ENCODE measurements around the gene SARS1.
"Not testable (repeated sequence)": the region's sequence is repeated elsewhere in the genome, so short reads cannot be mapped to it uniquely, and the experiment has no call there.

SARS1 gene

DNA sequence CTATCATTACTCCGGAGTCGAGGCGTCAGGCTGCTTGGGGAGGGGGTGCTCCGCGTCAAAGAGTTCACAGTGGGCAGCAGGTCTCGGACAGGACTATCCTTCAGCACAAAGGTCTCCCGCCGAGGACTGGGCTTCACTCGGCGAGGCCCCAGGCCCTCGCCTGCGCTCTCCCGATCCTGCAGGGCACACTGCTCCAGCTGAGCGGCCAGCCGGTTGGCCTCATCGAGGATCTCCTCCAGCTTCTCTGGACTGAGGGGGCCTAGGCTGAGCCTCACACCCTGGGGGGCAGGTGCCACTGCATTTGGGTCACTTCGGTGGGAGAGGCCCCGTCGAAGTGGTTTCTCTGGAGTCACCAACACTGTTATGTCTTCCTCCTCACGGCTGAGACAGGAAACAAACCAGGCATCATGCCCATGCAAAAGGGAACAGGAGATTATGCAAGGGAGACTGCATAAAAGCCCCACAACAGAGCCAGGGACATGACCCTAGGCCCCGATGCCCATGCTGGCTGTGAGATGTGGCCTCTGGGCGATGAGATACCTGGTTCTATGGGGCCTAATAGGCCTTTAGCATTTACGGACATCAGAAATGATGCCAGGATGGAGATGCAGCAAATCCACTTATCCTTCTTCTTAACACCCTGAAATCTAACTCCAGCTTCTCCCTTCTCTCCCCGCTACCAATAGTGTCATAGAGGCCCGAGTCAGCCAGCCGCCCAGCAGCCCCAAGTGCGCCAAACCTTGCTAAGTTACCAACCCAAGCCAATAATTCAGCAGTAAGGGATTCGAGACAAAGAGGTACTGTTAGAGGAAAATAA is 68.2 kb downstream of the SARS1 start:
- TF ChIP-seq, protein P1, sequence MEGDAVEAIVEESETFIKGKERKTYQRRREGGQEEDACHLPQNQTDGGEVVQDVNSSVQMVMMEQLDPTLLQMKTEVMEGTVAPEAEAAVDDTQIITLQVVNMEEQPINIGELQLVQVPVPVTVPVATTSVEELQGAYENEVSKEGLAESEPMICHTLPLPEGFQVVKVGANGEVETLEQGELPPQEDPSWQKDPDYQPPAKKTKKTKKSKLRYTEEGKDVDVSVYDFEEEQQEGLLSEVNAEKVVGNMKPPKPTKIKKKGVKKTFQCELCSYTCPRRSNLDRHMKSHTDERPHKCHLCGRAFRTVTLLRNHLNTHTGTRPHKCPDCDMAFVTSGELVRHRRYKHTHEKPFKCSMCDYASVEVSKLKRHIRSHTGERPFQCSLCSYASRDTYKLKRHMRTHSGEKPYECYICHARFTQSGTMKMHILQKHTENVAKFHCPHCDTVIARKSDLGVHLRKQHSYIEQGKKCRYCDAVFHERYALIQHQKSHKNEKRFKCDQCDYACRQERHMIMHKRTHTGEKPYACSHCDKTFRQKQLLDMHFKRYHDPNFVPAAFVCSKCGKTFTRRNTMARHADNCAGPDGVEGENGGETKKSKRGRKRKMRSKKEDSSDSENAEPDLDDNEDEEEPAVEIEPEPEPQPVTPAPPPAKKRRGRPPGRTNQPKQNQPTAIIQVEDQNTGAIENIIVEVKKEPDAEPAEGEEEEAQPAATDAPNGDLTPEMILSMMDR (IDR thresholded peaks at IDR 0.05; ENCODE audit: borderline replicate concordance, control extremely low read depth, extremely low read depth, insufficient read depth, missing control alignments), result no peak
- no peak for DNase-seq (ENCODE audit: low spot score)
- in situ Hi-C loops (cut with MboI; ENCODE audit: low sequenced_read_pairs, unreplicated experiment), result loop anchor here (10.0 kb wide), 1 partner anchor 253 kb away; the partner anchor contains the start of gene GPR61

DNA sequence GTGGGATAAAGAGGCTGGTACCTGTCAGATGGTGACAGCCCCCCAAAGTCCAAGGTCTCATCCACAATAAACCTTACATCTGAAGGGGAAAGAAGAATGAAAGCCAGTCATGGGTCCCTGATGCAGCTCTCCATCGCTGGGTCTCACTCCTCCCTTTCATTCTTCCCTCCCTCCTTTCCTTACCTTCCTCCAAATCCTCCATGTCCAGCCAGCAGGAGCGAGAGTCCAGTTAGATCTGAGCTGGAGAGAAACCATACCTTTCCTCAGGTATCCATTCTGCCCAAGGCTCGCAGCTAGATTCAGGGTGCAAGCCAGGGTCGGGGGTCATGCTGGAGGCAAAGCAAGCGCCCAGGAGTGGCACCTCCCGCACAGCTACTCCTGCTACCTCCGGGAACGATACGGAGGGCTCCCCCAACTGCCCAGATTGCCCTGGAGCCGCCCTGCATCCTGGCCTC is 68.8 kb downstream of the SARS1 start:
- DNase-seq (ENCODE audit: low spot score), result no peak
- TF ChIP-seq, protein P1 (IDR thresholded peaks at IDR 0.05; ENCODE audit: borderline replicate concordance, control extremely low read depth, extremely low read depth, insufficient read depth, missing control alignments), result no peak
- in situ Hi-C loops (cut with MboI; ENCODE audit: low sequenced_read_pairs, unreplicated experiment), result loop anchor here (10.0 kb wide), 1 partner anchor 252 kb away; the partner anchor contains the start of gene GPR61

DNA sequence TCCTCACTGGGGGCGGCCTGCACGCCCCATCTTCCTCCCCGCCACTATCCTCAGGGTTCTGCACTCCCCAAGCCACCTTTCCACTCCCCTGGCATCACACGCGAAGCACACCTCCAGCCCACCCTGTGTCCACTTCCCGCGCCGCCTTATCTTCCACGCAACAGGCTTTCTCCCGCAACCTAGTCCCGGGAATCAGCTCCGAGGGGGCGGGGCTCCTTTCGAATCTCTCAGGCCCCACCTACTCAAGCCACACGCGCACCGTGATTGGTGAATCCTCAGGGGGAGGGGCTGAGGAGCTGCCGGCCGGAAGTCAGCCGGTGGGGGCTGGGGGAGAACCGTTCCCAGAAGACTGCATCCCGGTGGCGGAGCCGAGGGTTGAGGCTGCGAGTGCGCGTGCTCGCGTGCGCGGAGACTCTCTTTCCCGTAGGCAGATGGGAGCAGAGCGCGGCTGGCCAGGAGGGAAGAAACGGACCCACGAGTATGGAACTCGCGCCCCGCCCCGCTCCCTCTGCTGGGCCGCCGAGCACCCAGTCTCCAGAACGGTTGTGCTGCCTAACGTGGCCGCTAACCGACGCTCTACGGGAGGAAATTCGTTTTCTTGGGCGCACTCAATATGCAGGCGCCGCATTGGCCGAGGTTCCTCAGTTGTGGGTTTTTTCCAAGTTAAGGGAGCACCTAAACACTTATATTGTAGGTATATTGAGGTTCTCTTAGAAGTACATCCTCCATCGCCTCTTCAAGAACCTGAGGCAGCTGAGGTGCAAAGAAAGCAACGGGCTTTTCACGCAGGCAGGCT is 69.4 kb downstream of the SARS1 start, which contains the start of gene PSRC1:
PSRC1 (minus strand) TSS at position 194 of the 796 bp plus-strand sequence.
- DNase-seq (ENCODE audit: low spot score), result peak; percentile 98
- TF ChIP-seq, protein P1 (IDR thresholded peaks at IDR 0.05; ENCODE audit: borderline replicate concordance, control extremely low read depth, extremely low read depth, insufficient read depth, missing control alignments), result peak; percentile 11
- in situ Hi-C loops (cut with MboI; ENCODE audit: low sequenced_read_pairs, unreplicated experiment), result loop anchor here (10.0 kb wide), 1 partner anchor 252 kb away; the partner anchor contains the start of gene GPR61

DNA sequence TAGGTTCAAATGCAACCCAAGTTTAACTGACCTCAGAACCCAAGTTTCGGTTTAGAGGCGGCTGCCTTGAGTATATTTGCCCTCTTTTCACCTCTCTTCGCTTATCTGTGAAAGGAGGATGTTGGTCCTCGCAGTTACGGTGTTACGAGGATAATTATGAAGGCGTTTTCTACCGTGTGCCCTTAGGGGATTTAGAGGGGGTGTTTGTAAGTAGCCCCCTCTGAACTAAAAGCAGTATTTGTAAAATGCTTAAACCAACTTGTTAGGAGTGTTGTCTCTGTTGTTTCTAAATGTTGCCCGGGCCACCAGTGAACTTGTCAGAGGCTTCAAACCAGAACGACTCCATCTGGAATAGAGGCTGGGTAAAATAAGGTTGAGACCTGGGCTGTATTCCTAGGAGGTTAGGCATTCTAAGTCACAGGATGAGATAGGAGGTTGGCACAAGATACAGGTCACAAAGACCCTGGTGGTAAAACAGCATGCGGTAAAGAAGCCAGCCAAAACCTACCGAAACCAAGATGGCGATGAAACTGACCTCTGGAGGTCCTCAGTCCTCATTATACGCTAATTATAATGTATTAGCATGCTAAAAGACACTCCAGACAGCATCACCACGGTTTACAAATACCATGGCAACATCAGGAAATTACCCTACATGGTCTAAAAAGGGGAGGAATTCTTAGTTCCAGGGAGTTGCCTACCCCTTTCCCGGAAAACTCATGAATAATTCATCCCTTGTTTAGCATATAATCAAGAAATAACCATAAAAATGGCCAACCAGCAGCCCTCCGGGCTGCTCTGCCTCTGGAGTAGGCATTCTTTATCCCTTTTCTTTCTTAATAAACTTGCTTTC is 70.3 kb downstream of the SARS1 start:
- no peak for DNase-seq (ENCODE audit: low spot score)
- in situ Hi-C loops (cut with MboI; ENCODE audit: low sequenced_read_pairs, unreplicated experiment), result loop anchor here (10.0 kb wide), 1 partner anchor 251 kb away; the partner anchor contains the start of gene GPR61
- TF ChIP-seq, protein P1 (IDR thresholded peaks at IDR 0.05; ENCODE audit: borderline replicate concordance, control extremely low read depth, extremely low read depth, insufficient read depth, missing control alignments), result no peak

DNA sequence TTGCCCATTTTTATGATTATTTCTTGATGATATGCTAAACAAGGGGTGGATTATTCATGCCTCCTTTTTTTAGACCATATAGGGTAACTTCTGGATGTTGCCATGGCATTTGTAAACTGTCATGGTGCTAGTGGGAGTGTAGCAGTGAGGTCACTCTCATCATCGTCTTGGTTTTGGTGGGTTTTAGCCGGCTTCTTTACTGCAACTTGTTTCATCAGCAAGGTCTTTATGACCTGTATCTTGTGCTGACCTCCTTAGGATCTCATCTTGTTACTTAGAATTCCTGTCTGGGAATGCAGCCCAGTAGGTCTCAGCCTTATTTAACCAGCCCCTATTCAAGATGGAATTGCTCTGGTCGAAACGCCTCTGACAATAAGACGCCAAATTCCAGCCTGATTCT is 73.0 kb downstream of the SARS1 start:
- in situ Hi-C loops (cut with MboI; ENCODE audit: low sequenced_read_pairs, unreplicated experiment), result loop anchor here (10.0 kb wide), 1 partner anchor 248 kb away; the partner anchor contains the start of gene GPR61
- not testable (repeated sequence) for DNase-seq (ENCODE audit: low spot score)

All from GM13976 (cell line).